Measurements from ENCODE around the gene GYG2. TPM values are rescaled to one million over a fixed set of nuclear protein-coding genes. Genes with fewer than 3 reads are reported as not detected.

GYG2 gene
- total RNA-seq, 1 experiment from 2014 or later: 1.7 TPM

DNA sequence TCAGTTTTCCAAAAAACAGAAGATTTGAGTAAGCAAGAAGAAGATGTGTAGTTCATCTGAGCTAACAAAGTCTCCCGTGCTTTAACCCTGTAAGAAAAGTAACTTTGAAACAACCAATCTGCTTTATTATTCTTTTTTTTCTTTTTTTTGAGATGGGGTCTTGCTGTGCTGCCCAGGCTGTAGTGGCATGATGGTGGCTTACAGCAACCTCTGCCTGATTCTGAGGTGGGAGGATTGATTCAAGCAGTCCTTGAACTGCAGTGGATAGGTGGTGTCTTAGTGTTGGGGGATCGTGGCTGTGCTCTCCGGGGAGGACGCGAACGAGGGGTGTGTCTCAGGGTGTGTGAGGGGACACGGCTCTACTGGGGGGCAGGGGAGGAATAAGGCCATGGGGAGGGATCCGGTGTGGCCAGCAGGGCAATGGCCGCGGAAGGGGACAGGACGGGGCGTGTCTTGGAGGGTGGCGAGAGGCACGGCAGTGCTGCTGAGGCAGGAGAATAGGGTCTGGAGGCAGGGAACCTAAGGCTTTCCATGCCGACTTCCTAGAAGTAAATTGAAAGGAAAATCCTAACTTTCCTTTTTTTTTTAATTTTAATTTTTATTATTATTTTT lies 98.0 kb downstream of the GYG2 start:
- no peaks in the 10 kb centered on the region for H3K79me2 ChIP-seq (ENCODE audit: low read depth)
- no peak overlapping the region for H3K4me3 ChIP-seq
- H3K9me2 ChIP-seq (ENCODE audit: insufficient read depth): no peaks in the 10 kb centered on the region
- no peaks in the 10 kb centered on the region for H3K36me3 ChIP-seq (ENCODE audit: low read depth)
- no peaks in the 10 kb centered on the region for H3K9me3 ChIP-seq (ENCODE audit: insufficient read depth, low read depth)
- ChIA-PET CTCF (no interaction called here), POLR2A (ENCODE audit: unreplicated experiment) (no interaction called here)
- no peak for TF ChIP-seq CTCF (conservative IDR thresholded peaks at IDR 0.05)
- TF ChIP-seq EZH2 (IDR thresholded peaks at IDR 0.05; ENCODE audit: low read depth): no peak
- no TSS peak for BruUV-seq (replicated peaks)
- H2AFZ ChIP-seq: no peak overlapping the region
- no peak overlapping the region for H3K4me2 ChIP-seq
- no peaks in the 10 kb centered on the region for H4K20me1 ChIP-seq (ENCODE audit: insufficient read depth)
- no peak for DNase-seq
- intact Hi-C loops (cut with micrococcal nuclease; ENCODE audit: unreplicated experiment): no loop called here
- no peaks in the 10 kb centered on the region for H3K4me1 ChIP-seq (replicated peaks; ENCODE audit: insufficient read depth)
- no peak overlapping the region for H3K27ac ChIP-seq
- no peaks in the 10 kb centered on the region for H3F3A ChIP-seq (ENCODE audit: insufficient read depth, low read depth)
- H3K27me3 ChIP-seq (ENCODE audit: insufficient read depth, low read depth): no peaks in the 10 kb centered on the region

- intact Hi-C loops (cut with micrococcal nuclease; ENCODE audit: unreplicated experiment): loop anchor here (2.0 kb wide), 1 partner anchor 29 kb away; no protein-coding TSS in a partner anchor
- no peaks in the 10 kb centered on the region for H3K9me2 ChIP-seq (ENCODE audit: insufficient read depth)
- H3K79me2 ChIP-seq (ENCODE audit: low read depth): no peaks in the 10 kb centered on the region
- H3K4me2 ChIP-seq: no peak overlapping the region
- no peak for TF ChIP-seq CTCF (conservative IDR thresholded peaks at IDR 0.05)
- TF ChIP-seq EZH2 (IDR thresholded peaks at IDR 0.05; ENCODE audit: low read depth): no peak
- no peaks in the 10 kb centered on the region for H3K9me3 ChIP-seq (ENCODE audit: insufficient read depth, low read depth)
- ChIA-PET POLR2A (ENCODE audit: unreplicated experiment) (no interaction called here), CTCF (no interaction called here)
- no peaks in the 10 kb centered on the region for H4K20me1 ChIP-seq (ENCODE audit: insufficient read depth)
- H3K27ac ChIP-seq: no peak overlapping the region
- H3F3A ChIP-seq (ENCODE audit: insufficient read depth, low read depth): no peaks in the 10 kb centered on the region
- DNase-seq: no peak
- no peak overlapping the region for H2AFZ ChIP-seq
- H3K36me3 ChIP-seq (ENCODE audit: low read depth): no peaks in the 10 kb centered on the region
- no peaks in the 10 kb centered on the region for H3K27me3 ChIP-seq (ENCODE audit: insufficient read depth, low read depth)
- no peak overlapping the region for H3K4me3 ChIP-seq
- no peaks in the 10 kb centered on the region for H3K4me1 ChIP-seq (replicated peaks; ENCODE audit: insufficient read depth)
- no TSS peak for BruUV-seq (replicated peaks)
Measured at GRCh38 chrX:2928191-2928582, 99.5 kb downstream of the GYG2 start.

DNA sequence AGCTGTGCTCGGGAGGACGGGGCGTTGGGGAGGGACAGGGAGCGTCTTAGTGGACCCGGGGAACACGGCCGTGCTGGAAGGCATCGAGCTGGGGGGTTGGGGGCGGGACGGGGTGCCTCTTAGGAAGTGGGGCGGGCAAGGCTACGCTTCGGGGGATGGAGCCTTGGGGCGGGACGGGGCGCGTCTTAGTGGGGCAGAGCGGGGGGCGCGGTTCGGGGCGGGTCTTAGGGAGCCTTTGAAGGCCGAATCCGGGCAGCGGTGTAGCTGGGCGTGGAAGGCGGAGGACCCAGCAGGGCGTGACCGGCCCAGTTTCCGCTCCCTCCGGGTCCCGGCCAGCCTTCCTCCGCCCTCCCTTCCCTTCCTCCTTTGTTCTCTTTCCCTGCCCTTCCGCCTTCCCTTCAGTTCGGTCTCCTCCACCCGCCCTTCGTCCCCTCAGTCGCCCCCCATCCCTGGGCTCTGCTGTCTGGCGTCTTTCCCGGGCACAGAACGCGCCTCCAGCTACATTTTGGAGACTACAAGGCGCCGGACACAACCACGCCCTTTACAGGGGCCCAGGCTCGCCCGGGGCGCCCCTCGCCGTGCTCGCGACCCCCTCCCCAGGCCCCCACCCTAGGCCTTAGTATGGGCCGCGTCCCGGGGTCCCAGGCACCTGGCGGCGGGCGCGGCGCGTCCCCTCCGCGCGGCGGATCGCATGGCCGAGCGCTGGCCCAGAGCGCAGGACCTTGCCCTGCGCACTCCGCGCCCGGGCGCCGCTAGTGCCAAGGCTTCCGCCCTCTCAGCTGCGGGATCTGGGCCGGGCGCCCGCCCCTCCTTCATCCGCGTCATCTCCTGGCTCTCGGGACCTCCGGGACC lies 100.1 kb downstream of the GYG2 start, which contains the start of gene ARSD:
TSS of gene ARSD (minus strand) at position 757 of the 852 bp plus-strand sequence. CDS start at position 693, 64 bp downstream.
- no peak within 1 kb of the TSS for H3K4me2 ChIP-seq
- no peaks in the 10 kb centered on the region for H3K79me2 ChIP-seq (ENCODE audit: low read depth)
- no peaks in the 10 kb centered on the region for H3K9me2 ChIP-seq (ENCODE audit: insufficient read depth)
- BruUV-seq (replicated peaks): no TSS peak
- H3K27ac ChIP-seq: no peak within 1 kb of the TSS
- POLR2A ChIA-PET (ENCODE audit: unreplicated experiment): interaction anchor here (0.7 kb wide), 2 partner anchors 53 to 82 kb away, joined by 5 to 7 read pairs; no protein-coding TSS in a partner anchor
- peak in 1 of 2 experiments; percentile 79 for DNase-seq
- CTCF ChIA-PET: no interaction called here
- H3K4me1 ChIP-seq (replicated peaks; ENCODE audit: insufficient read depth): no peaks in the 10 kb centered on the region
- H3F3A ChIP-seq (ENCODE audit: insufficient read depth, low read depth): no peaks in the 10 kb centered on the region
- no peaks in the 10 kb centered on the region for H3K27me3 ChIP-seq (ENCODE audit: insufficient read depth, low read depth)
- H2AFZ ChIP-seq: no peak within 1 kb of the TSS
- H3K36me3 ChIP-seq (ENCODE audit: low read depth): no peaks in the 10 kb centered on the region
- intact Hi-C loops (cut with micrococcal nuclease; ENCODE audit: unreplicated experiment): loop anchor here (2.0 kb wide), 1 partner anchor 30 kb away; no protein-coding TSS in a partner anchor
- H3K9me3 ChIP-seq (ENCODE audit: insufficient read depth, low read depth): no peaks in the 10 kb centered on the region
- no peaks in the 10 kb centered on the region for H4K20me1 ChIP-seq (ENCODE audit: insufficient read depth)
- H3K4me3 ChIP-seq: no peak within 1 kb of the TSS
- TF ChIP-seq EZH2 (IDR thresholded peaks at IDR 0.05; ENCODE audit: low read depth): no peak
- no peak for TF ChIP-seq CTCF (conservative IDR thresholded peaks at IDR 0.05)

Measured in PC-9 (cell line).